A172 (cell line): ENCODE measurements around the gene PDLIM3. TPM values are rescaled to one million over a fixed set of nuclear protein-coding genes. Genes with fewer than 3 reads are reported as not detected.
"Not testable (repeated sequence)": the region's sequence is repeated elsewhere in the genome, so short reads cannot be mapped to it uniquely, and the experiment has no call there.

Experiments
- DNase-seq: peaks from one replicate; pipeline ENCODE4 v3.0.0-alpha.2; 2015; ENCODE audit warnings: low spot score
- total RNA-seq: library from RNA; depleted of rRNA; stranded (reverse); fragments of >200 nt; shearing (Covaris generic); gene quantifications from 2 replicates; pipeline ENCODE4 v1.2.3, GENCODE V29; 2014

The PDLIM3 gene
- total RNA-seq, 1 experiment from 2014 or later = 6.0 TPM

DNA sequence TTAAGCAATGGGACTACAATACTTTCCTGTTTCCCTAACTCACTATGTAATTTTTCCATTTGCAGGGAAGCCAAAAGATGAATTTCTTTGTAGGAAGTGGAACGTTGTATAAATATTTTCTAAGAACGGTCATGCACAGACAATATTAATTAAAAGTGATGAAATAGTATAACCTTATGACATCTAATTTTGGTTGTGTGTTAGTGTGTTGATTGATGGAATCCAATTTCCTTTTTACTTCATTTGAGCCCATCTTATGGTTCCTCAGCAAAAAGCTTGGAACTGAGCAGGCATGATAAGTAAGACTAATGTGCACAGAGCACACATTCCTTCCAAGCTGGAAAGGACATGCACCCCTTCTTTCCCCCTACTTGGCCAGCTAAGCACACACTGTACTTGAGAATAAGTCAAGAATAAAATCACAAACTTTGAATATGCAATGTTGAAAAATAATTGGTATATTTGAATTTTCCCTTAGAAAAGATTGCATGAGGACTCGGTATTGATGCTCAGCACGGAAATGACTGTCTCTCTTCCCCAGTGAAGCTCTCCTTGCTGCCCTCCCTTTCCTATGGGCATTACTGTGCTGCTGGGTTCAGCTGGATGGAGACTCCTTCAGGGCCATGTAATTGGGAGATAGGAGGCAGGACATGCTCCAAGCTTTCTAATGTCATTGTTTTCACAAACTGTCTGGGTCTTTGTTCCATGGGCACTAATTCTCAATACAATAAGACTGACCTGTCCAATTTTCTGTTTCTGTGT is 19.2 kb upstream of the PDLIM3 start:
- no peak for DNase-seq

DNA sequence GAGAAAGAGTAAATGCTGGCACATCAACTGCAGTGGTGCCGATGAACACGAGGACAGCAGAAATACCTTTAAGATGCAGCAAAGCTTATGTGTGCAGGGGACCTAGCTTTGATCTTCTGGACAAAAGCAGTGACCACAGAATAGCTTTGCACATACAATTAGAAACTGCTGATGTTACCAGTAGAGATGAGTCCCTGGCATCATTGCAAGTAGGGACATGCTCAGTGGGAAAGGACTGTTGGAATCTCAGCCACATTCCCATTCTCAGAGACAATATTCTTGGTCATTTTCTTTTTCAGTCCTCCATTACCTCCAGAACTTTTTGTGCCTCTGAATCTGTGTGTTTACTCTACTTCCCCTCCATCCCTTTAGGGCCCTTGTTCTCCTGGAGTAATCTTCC is 16.9 kb upstream of the PDLIM3 start:
- DNase-seq = no peak

- DNase-seq = no peak
Measured at GRCh38 chr4:185550933-185551332, 15.6 kb upstream of the PDLIM3 start.

- DNase-seq = no peak
Measured at GRCh38 chr4:185549095-185549639, 13.9 kb upstream of the PDLIM3 start.

DNA sequence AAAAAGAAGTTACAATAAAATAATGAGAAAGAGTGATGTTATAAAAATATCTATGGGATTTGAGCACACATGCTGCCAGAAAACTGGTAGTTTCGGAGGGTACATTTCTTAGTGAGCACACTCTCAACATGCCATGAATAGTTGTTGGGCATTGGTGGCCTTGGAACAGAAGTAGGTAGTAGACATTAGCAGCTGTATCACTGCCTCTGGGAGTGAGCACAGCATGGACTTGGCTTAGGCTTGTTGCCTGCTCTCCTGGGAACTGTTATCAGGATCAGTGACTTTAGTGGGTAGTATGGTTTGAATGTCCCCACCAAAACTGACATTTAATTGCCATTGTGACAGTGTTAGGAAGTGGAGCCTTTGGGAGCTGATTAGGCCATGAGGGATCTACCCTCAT is 13.3 kb upstream of the PDLIM3 start:
- no peak for DNase-seq

DNA sequence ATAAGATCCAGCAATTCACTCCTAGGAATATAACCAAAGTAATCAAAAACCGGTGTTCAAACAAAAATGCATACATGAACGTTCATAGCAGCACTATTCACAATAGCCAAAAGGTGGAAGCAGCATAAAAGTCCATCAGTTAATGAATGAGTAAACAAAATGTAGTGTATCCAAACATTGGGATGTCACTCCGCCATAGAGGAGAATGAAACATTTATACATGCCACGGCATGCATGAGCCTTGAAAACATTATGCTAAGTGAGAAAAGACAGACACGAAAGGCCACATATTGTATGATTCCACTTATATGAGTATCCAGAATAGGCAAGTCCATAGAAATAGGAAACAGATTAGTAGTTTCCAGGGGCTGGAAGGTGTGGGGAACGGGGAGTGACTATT is 11.0 kb upstream of the PDLIM3 start:
- no peak for DNase-seq

- no peak for DNase-seq
Measured at GRCh38 chr4:185542626-185543315, 7.5 kb upstream of the PDLIM3 start.

DNA sequence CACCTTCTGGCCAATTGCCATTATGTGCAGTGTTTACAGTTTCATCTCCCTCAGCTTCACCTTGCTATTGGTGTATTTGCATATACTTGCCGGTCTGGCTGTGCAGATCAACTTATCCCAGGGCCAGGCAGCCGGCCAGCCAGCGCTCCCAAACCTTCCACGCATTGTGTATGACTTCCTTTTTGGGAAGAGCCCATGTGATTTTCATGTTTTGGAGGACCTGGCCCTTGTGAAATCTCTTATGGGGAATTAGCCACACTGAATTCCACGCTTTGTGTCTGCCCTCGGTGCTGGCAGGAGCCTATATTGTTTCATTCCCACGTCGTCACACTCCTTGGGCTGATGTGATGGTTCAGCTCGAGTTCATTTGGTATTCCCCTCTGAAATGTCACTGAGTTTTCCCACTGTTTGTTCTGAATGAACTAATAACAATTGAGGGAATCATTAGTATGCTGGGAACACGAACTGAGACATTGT is 6.0 kb upstream of the PDLIM3 start:
- DNase-seq = no peak

GRCh38 chr4:185540487-185541120 is 5.3 kb upstream of the PDLIM3 start:
- DNase-seq = no peak

DNA sequence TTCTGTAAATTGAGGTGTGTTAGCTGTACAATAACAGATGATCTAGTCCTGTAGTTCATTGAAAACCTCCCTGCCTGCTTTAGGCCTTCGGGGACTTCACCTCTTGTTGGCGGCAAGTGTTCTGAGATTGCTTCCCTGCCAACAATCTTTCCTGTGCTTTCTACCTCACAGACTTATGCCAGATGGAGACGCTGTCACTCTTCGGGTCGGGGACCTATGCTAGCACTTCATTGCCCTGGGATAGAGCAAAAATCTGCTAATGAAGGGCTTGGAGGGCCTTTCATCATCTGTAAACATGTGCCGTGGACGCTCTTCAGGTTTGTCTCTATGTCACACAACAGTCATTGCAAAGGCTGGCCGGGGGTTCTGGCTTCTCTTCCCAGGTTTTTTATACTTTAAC is 4.7 kb upstream of the PDLIM3 start:
- no peak for DNase-seq

DNA sequence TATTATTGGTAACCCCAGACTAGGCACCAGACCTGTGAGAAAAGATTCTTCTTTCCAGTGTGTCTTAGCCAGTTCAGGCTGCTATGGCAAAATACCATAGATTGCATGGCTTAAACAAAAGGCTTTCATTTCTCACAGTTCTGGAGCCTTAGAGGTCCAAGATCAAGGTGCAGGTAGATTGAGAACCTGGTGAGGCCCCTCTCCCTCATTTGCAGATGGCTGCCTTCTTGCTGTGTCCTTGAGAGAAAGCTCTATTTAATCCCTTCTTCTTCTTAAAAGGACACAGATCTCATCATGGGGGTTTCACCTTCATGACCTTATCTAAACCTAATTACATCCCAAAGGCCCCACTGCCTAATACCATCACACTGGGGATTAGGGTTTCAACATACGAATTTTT is 3.5 kb upstream of the PDLIM3 start:
- no peak for DNase-seq

GRCh38 chr4:185536411-185536709 is 1.1 kb upstream of the PDLIM3 start:
- no peak for DNase-seq

DNA sequence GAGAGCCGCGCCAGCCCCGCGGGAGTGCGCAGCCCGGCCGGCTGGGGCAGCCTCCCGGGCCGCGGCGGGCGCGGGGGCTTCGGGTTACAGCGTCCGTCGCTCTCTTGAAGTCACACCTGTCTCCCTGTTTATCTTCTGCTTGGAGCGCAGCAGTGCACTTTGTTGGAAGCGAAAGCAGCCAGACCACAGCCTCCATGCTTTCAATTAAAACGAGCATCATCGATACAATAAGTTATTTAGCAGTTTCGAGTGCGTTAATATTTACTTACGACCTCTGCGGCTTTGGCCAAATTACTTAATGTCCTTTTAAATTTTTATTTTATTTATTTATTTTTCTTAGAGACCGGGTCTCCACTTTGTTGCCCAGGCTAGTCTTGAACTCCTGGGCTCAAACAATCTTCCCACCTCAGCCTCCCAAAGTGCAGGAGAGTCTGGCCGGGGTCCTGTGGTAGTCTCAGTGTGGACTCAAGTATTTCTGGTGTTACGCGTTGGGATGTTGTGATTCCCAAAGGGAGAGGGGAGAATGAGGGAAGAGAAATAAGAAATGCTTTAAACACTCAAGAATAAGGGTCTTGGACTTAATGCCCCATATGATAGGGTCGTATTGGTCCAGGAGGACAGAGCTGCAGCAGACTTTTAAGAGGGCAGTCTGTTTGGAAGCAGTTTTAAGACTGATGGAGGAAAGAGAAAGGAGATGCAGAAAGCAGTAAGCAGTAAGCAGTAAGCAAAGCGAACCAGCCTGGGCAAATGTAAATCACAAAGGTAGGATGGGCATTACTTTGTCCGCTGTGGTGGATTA is 504 bp upstream of the PDLIM3 start:
- no peak for DNase-seq

- no peak for DNase-seq
Measured at GRCh38 chr4:185534511-185534865, 819 bp downstream of the PDLIM3 start.

- no peak for DNase-seq
Measured at GRCh38 chr4:185532795-185533324, 2.4 kb downstream of the PDLIM3 start.

- DNase-seq = no peak
Measured at GRCh38 chr4:185532293-185532692, 3.0 kb downstream of the PDLIM3 start.

DNA sequence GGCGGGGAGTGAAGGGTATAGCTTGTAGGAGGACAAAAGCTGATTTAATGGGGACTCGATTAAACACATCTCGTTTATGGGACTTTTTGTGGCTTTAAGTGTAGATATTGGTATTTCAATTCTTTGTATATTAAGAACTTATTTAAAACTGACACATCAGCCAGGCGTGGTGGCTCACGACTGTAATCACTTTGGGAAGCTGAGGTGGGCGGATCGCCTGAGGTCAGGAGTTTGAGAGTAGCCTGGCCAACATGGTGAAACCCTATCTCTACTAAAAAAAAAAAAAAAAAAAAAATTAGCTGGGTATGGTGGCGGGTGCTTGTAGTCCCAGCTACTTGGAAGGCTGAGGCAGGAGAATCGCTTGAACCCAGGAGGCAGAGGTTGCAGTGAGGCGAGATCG is 3.7 kb downstream of the PDLIM3 start:
- DNase-seq = not testable (repeated sequence)

GRCh38 chr4:185529413-185529812 is 5.9 kb downstream of the PDLIM3 start:
- DNase-seq = no peak

DNA sequence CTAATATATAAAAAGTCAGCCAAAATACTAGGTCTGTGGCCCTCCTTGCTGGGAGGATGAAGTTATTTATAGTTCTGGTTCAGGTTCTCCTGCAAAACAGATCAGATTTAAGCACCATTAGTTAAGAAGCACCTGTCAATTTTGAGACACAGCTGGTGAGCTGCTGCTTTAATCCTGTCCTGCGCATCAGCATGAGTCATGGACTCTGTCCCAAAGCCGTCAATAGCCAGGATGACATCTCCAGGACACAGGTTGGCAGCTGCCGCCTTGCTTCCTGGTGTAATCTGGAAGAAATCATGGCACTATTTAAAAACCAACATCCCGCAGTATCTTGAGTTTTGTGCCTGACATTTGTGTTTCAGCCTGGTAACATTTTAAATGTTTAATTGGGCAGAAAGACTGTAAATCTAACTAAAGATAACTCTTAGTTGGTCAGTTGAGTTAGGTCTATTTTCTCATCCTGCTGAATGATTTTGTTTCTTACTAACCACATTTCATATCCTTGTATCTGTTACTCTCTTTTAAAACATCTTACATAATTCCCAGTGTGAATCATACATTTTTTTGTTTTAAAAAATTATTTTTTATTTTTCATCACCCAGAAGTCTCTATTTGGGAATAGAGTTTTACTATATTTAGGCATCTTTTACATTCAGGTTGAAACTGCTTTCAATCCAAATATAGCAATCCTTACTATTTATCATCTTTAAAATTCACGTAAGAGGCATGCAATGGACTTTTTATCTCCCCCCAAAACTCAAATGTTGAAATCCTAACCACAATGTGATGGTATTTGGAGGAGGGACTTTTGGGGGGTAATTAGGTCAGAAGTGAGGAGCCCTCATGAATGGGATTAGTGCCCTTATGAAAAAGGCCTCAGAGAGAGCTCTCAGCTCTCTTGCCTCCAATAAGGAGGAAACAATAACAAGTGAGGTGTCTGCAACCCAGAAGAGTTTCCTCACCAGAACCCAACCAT is 10.1 kb downstream of the PDLIM3 start:
- no peak for DNase-seq

- DNase-seq = no peak
Measured at GRCh38 chr4:185523862-185524261, 11.4 kb downstream of the PDLIM3 start.

DNA sequence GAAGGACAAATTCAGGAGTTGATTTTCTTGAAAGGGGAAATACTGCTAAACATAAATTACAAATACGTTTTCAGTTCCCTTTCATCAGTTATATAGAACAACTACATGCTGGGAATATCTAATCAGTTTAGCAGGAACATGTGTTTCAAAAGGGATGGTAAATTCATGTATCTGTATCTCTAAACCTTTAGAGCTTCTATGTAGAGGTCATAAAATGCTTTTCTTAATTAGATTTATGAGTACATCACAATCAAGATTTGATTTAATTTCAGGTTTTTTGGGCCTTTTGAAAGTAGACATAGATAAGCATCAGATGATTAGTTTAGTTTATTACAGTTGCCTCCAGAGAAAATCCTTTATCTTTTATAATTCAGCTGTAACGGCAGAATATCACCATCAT is 12.9 kb downstream of the PDLIM3 start:
- no peak for DNase-seq
